Stimulated activated CD4-positive, alpha-beta T cell treated with anti-CD3 and anti-CD28 coated beads, Interleukin-4, amount 100 ng/mL, for 1 hour (primary cell): ENCODE measurements around the gene MAP3K20.
"Not testable (repeated sequence)": the region's sequence is repeated elsewhere in the genome, so short reads cannot be mapped to it uniquely, and the experiment has no call there.

Source experiments
- DNase-seq: peaks from one replicate; pipeline ENCODE4 v3.0.0-alpha.2; 2020

The MAP3K20 gene

DNA sequence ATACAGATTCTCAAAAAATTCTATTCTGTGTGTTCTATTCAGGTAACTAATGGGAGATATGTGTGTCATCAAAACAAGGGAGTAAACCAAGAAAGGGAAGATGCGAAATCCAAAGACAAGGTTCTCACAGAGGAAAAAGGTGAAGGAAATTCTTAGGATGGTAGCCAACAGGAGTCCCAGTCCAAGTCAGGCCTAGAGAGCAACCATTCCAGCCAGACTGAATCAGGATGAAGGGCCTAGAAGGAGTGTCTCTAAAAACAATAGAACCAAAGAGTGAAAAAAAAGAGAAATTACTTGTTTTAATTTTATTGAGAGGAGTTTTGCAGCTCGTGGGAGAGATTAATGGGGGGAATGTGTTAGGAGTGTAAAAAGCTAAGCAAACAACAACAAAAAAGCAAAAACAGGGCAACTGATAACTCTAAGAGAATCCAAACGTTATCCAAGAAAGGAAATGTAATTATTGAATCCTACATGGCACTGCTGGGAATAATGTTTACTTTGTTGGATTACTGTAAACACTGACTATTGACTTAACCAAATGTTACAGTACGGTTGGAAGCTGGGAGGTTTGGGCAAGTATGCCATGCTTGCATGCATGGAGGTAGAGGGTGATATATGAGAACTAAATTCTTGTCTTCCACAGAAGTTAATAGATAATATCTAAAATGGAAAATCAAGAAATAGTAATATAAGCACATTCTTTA lies 12.3 kb downstream of the MAP3K20 start:
- DNase-seq: no peak

DNA sequence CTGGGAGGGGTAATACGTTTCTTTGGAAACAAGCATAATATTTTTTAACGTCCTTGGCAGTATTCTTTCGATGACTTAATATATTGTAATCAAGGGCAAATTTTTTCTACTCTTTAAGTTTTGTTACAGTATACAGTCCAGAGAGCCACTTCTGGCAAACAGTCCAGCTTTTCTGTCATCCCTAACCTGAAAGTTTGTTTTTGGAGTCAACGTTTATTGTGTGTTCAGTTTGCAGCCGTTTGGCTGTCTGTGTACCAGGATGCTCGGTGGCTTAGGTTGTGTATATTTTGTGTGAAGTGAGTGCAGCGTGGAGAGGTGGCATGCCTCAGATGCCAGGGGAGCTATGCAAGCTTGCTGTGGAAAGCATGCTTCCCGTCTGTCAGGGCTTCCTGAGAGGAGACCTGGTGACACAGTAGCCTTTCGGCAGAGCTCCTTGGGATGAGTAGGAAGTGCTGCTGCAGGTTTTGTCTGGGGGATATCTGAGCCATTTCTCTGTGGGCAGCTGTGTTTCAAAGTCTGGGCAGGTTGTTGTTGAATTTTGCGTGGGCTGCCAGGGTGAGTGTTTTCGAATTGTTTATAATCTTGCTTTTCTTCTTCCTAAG lies 14.7 kb downstream of the MAP3K20 start:
- DNase-seq: no peak

DNA sequence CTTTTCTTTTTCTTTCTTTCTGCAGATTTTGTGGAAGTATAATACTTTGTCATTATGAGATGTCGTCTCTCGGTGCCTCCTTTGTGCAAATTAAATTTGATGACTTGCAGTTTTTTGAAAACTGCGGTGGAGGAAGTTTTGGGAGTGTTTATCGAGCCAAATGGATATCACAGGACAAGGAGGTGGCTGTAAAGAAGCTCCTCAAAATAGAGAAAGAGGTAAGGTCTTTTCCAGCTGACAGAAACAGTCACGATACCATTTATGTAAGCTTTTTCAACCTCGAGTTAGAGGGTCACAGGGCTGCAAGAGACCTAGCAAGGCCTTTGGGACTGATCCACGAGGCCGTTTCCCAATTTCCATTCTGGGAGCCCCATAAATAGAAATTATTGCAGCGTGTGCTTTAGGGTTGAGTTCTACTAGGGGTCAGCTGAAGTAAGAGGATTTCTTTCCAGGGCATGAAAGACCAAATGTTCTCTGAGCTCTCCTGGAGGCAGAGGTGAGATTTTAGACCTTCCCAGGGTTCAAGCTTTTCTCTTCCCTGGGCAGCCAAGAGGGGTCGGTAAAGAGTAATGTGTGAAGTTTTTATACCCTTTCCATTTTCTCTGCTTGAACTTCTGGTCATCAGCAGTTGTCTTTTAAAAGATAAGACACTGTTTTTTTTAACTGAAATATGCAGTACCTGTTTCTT lies 15.5 kb downstream of the MAP3K20 start:
- DNase-seq: no peak

DNA sequence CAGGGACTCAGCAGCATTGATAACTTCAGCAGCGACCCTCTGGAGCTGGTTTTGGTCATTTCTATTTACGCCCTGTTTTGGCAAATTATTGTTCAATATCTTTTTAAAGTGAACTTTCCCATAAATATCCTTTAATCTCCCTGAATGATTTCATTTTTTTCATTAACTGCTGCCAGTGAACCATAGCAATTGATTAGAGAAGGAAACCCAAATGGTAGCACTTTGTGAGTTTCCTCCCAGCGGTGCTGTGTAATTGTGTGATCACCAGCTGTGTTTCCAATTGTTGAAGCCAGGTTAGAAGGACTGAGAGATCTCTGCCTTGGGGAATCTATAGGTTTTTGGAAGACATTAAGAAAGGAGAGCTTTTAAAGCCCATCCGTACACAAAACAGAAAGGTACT lies 16.3 kb downstream of the MAP3K20 start:
- no peak for DNase-seq

DNA sequence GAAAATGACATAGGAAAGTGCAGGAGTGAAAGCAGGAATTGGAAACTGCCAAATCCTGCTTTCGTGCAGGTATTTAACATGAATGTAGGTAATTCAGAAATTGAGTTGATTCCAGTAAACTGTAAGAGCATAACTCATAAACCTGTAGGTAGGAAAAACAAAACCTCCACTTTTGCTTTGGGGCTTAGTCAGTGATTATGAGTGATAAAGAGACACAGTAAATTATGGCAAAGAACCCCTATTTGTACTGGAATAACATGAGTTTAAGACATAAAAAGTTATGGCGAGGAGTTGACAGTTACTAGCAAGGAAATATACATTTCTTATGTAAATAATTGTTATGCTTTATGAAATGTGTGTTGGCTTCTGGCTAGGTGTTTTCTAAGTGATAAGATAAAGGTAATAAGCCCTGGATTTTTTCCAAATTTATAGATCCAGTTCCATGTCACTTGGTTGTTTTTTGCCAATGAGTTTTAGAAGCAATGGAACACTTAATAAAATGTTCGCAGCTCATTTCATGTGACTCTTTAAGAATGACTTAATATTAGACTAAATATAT lies 17.3 kb downstream of the MAP3K20 start:
- DNase-seq: no peak

DNA sequence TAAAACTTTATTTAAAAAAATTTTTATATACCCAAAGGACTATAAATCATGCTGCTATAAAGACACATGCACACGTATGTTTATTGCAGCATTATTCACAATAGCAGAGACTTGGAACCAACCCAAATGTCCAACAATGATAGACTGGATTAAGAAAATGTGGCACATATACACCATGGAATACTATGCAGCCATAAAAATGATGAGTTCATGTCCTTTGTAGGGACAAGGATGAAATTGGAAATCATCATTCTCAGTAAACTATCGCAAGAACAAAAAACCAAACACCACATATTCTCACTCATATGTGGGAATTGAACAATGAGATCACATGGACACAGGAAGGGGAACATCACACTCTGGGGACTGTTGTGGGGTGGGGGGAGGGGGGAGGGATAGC lies 18.0 kb downstream of the MAP3K20 start:
- DNase-seq: not testable (repeated sequence)

DNA sequence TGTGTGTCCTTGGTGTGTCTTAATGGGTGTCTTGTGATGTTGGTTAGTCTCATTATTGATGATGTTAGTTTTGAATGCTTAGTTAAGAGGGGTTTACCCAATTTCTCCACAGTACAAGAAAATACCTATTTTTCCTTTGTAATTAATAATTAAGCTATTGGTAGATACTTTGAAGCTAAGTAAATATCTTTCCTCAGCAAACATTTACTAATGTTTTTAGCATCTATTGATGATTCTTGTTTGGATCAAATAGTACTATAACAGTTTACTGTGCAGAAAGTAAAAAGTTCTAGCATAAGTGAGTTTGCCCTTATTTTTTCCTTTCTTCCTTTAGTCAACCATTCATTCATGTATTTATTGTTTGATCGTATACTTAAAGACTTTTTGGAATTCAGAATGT lies 19.1 kb downstream of the MAP3K20 start:
- no peak for DNase-seq

DNA sequence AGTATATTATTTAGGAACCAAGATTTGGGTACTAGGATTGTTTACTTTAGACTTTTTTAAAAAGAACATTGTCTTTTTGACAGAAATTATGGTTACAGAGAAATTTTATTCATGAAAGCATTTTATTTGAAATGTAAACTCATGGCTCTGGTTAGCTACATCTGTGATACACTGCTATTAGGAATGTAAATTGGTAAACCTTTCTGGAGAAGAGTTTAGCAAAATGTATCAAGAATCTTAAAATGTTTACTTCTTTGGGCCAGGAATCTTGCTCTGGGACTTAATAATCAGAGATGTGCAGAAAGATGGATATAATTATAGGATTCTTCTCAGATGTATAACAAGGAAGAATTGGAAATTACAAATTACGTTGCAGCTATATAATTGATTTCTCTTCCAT lies 19.7 kb downstream of the MAP3K20 start:
- DNase-seq: no peak

DNA sequence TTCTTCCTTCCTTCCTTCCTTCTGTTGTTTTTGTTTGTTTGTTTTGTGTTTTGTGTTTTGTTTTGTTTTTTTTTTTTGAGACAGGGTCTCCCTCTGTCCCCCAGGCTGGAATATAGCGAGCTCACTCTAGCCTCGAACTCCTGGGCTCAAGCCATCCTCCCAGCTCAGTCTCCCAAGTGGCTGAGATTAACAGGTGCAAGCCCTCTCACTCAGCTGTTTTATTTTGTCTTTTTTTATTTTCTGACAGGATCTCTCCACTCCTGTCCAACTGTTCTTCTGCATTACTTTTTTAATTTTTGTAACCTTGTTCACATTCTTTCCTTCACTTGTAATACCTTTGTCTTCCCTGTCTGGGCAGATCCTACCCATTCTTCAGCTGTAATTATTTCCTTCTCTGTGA lies 23.6 kb downstream of the MAP3K20 start:
- no peak for DNase-seq

DNA sequence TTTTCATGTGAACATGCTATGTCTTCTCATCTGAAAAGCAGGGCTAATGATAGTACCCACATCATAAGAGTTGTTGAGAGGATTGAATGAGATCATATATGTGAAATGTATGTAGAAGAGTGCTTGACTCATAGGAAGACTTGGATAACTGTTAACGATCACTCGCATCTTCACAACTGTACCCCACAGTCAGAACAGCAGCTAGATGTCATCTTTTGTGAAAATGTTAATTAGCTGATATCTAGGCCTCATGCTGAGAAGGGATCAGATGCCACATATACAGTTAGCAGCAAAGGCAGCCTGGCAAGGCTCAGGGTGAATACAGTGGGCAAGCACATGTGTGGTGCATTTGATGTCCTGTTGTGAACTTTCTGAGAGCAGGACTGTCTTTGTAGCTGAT lies 24.2 kb downstream of the MAP3K20 start:
- DNase-seq: no peak

DNA sequence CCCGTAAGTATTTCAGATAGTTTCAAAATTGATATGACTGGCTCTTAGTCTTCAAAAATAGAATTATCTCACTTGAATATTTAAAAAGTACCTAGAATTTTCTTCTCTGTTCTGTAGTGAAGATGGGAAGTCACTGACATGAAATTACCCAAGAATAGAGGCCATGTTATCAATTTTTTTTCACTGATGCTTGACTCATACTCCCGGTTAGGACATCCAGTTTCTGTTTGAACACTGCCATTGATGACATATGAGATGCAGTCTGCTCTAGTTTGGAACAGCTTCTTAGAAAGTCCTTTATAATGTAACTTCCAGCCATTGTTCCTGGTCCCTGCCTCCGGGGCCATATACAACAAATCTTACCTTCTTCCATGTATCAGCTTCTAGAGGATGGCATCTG lies 26.0 kb downstream of the MAP3K20 start:
- DNase-seq: no peak

DNA sequence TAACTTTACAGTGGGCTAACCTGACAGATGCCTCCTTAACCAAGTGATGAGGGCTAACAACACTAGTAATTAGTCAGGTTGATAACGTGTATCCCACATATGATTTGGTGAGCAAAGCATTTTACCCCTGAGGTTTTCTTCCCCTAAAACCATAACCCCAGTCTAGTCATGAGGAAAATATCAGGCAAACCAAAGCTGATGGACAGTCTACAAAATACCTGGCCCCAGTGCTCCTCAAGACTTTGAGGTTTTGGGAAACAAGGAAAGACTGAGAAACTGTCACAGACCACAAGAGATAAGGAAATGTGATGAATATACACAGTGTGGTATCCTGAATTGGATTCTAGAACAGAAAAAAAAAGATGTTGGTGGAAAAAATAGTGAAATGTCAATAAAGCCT lies 28.5 kb downstream of the MAP3K20 start:
- no peak for DNase-seq

DNA sequence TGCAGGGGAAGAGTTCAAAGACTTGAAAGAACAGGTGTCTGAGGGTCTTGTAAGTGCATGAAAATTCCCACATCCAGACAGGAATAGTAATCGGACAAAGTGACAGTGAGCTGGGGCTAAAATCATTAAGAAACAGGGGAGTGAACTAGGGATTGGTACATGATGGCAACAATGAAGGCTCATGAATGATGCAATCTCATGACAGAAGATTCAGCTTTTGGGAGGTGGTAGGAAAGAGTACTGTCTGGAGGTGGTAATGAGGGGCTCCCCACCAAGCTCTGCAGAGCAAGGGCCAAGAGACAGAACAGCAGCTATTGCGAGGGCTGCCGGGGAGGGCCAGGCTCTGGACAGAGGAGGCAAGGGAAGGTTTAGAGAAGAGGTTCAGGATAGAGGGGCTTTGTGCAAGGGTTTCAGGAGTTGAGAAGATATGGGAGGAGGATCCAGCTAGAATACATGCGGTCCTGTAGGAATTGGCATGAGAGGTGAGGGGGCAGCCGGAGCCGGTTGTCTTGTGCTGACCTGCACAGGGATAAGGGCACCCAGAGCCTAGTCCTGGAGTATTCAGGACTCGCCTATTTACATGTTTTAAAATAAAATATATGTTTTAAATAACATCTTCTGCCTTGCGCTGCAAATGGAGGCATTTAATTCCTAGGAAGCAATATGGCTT lies 31.4 kb downstream of the MAP3K20 start:
- DNase-seq: no peak

DNA sequence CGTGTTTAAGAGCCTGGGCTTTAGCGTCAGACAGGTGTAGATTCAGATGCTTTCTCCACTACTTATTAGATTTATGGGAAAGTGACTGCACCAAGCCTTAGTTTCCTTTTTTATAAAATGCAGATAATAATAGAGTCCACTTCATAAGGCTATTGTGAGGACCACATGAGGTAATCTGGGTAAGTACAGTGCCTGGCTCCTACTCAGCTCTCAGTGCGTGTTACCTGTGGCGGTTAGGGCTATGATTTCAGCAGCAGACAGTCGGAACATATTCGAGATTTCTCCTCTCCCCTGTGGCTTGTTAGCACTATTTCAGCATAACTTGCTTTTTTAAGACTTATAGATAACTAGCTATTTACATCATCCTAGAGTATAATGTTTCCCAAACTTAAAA lies 32.0 kb downstream of the MAP3K20 start:
- no peak for DNase-seq

DNA sequence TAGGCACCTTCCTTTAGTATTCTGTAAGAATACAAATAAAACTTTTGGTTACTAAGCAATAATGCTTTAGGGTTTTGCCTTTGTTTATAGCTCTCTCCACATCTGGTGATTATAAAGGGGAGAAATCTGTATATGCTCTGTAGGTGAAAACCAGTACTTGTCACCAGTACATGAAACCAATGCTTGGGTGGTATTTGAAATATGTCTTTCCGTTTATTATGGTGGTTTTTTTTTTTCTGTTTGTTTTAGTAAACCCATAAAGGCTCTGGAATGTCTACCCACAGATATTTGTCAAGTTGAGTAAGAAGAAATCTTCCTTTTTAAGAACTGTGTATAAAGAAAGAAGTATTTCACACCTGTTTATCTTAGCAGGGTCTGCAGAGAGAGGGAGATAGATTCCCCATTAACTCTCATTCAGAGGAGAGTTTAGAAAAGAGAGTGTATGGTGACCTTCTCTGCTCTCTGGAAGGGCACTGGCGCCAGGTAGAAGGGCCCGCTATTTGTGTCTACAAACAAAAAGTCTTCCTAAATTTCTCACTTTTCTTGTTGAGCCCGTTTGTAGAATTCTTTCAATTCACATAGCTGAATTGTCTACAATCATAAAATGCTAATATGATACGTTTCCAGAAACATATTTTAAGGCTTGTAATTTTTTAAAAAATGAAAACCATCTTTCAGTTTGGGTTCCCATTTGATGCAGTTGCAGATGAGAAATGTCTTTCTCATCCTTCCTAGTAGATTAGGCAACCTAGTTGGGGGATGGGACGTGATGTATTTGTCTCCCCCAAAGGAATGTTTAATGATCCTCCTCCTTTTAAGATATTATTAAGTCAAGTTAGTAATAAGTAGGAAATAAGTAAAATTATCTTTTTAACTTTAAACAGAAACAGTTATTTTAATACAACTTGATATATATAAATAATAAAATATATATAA lies 33.9 kb downstream of the MAP3K20 start:
- no peak for DNase-seq

DNA sequence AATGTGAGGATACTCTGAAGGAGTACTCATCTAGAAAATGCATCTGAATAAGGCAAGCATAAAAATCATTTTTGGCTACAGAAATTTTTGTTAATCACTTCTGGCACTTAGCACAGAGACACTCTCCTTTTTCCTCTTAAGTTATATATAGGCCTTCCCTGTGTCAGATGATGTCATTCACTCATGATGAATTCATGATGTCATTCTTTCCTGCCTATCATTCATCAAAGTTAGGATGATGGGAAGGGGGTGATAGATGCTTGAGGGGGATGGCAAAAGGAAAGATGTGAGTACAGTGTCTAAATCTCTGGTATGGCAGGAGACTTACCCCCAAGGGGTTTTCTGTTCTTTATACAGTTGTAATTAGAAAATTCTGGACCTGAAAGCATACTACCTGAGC lies 42.0 kb downstream of the MAP3K20 start:
- no peak for DNase-seq

DNA sequence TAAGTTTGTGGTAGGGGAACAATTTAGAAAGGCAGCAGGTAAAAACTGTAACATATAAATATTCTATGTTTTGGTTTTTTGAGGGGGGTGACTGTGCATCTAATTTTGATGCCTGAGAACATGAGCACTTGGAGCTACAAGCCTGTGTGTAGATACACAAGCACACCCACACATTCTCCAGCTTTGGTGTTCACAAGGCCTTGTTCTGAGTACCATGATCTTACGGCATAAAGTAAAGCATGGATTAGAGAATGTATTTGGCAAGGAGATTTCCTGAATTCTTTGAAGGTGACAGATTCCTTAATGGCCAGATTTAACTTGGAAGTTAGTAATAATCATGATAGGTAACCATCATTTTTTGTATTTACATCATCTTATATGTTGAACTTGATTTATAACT lies 42.7 kb downstream of the MAP3K20 start:
- no peak for DNase-seq

DNA sequence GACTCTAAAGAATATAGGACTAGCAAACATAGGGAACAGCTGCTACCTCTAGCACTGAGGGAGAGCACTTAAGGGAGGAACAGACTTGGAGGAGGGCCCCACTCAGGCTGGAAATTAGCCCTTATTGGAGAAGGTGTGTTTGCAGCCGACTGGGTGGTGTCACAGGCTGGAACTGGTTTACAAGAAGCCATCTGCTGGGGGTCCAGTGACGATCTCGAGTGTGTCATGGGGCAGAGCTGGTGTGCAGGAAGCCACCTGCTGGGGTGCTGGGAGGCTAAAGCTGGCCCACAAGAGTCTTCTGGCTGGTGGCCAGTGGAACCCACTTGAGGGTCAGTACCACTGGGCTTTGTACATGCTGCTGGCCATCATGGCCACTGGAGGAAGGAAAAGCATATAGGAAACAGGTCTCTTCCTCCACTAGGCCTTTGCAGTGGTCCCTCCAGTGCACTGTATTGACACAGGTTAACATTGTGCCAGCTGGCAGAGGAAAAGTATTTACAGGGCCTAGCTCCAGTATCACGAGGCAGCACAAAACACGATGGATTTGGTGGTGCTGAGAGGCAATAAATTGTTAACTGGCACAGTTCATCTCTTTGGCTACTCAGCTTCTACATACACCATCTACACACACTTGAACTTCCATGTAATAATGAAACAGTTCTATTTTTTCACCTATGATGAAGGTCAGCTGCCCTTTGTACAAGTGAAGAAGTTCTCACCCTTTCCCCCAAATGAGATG lies 43.6 kb downstream of the MAP3K20 start:
- DNase-seq: no peak

DNA sequence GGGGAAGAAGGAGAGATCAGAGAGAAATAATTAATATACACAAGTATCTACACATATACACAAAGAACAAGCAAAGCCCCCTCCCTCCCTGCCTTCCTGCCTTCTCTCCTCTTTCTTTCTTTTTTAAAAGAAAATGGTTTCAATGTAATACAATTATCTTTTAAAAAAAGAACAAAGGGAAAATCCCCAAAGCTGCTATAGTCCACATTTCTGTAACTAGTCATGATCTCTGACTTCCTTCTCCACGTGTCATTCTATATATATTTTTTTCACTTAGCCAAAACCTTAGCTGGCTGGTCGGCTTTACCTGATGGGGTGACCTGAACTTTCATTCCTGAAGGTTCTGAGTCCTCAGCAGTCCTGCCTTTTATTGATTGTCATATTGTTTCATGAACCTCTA lies 44.3 kb downstream of the MAP3K20 start:
- no peak for DNase-seq

DNA sequence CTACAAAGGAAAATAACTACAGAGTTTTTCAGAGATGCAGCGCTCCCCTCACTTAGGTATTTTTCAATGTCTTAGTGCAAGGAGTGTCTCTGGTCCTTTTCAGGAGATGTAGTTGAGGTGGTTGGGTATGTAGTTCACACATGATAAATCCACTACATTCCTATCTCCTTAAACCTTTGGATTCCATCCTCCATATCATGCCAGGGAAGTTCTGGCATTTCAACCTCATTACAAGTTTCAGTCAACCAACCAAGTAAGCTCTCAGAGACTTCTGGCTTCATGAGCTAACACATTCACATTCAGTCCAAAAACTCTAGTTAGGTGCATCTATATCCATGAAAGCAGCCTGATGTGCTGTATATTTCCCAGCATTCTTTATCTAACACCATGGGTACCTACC lies 47.3 kb downstream of the MAP3K20 start:
- DNase-seq: no peak

DNA sequence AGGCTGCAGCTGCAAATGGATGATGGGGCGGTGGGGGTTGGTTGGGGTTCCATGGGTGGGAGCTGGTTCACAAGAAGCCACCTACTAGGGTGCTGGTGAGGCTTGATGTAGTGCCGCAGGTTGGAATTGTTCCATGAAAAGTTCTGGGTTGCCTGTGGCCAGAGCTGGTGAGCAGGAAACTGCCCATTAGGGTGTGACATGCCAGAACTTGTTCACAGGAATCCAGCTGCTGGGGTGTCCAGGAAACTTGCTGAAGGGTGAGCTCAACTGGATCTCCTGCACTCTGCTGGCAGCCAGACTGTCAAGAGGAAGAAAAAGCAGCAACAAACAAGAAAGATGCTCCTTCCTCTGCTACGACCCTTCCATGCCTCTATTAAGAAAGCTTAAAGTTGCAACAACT lies 48.8 kb downstream of the MAP3K20 start:
- no peak for DNase-seq

DNA sequence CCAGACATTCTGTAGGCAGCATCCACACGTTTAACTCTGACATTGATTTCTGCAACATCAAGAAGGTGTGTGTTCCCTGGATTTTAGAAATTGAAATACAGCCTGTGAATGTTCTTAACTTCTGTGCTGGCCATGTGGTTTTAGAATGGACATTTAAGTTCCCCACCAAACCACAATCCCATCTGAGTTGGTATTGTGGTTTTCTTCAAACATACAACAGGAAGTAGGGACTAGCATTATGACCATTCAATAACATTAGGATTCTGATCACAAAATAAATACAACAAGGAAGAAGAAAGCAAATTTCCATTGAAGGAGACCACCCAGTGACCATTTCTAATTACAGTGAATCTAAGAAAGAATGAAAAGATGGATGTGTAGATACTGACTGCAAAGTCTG lies 51.2 kb downstream of the MAP3K20 start:
- DNase-seq: no peak
